Uterus (tissue), 2 donors: ENCODE results near the gene UPK1B.

Experiments used
- POLR2A ChIP-seq, 2 donors: fragments of 450-650 bp; IDR thresholded peaks; one replicate each; pipeline ENCODE4 v1.6.1; 2016; ENCODE audit warnings: antibody characterized with exemption in 2 of 2, mild to moderate bottlenecking in 1 of 2, moderate library complexity in 1 of 2
- TF ChIP-seq, protein P1 (sequence below), 4 experiments: fragments of 200-600 bp in 2 of 4; fragments of 450-650 bp in 2 of 4; sonication (generic) in 2 of 4; IDR thresholded peaks; one replicate each; pipeline ENCODE4 v1.5.1; 2016 to 2019; ENCODE audit warnings: antibody characterized with exemption in 4 of 4, mild to moderate bottlenecking in 2 of 4, moderate library complexity in 1 of 4

DNA sequence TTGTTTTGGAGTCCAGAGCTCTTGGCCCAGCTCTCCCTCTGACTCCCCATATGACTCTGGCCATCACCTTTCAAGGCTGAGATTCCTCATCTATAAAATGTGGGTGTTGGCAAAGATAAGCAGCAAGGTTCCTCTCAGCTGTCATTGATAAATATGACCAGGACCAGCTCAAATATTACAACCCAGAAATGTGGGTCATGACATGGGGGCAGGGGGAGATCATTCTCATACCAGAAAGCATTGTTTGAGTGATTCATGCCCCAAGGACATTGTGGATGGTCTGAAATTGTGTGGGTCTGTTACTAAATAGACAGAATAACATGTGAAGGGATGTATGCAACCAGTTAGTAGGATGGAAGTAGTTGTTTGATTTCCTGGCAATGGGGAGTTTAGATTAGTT is 13.9 kb downstream of the UPK1B start:
- TF ChIP-seq, protein P1, sequence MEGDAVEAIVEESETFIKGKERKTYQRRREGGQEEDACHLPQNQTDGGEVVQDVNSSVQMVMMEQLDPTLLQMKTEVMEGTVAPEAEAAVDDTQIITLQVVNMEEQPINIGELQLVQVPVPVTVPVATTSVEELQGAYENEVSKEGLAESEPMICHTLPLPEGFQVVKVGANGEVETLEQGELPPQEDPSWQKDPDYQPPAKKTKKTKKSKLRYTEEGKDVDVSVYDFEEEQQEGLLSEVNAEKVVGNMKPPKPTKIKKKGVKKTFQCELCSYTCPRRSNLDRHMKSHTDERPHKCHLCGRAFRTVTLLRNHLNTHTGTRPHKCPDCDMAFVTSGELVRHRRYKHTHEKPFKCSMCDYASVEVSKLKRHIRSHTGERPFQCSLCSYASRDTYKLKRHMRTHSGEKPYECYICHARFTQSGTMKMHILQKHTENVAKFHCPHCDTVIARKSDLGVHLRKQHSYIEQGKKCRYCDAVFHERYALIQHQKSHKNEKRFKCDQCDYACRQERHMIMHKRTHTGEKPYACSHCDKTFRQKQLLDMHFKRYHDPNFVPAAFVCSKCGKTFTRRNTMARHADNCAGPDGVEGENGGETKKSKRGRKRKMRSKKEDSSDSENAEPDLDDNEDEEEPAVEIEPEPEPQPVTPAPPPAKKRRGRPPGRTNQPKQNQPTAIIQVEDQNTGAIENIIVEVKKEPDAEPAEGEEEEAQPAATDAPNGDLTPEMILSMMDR (IDR thresholded peaks at IDR 0.05), result no peak
- TF ChIP-seq POLR2A (IDR thresholded peaks at IDR 0.05), result no peak
